ENCODE data around the gene PCLO. TPM values are rescaled to one million over a fixed set of nuclear protein-coding genes. Genes with fewer than 3 reads are reported as not detected.
"Not testable (repeated sequence)": the region's sequence is repeated elsewhere in the genome, so short reads cannot be mapped to it uniquely, and the experiment has no call there.

PCLO gene
- total RNA-seq, 2 donors from 2014 or later: 0.03 TPM; not detected in 1

- Mint-ChIP-seq H3K9me3 (peaks cover 18% of the 10 kb centered on the region), H3K36me3 (ENCODE audit: low read depth) (no peaks in the 10 kb centered on the region), H3K27me3 (no peaks in the 10 kb centered on the region), H3K27ac (no peak overlapping the region), H3K4me1 (no peaks in the 10 kb centered on the region), H3K4me3 (no peak overlapping the region)
- no peak for ATAC-seq (replicated peaks)
These were observed 123.9 kb downstream of the PCLO start for GRCh38 chr7:83038787-83039186.

GRCh38 chr7:83036721-83037380 is 125.8 kb downstream of the PCLO start:
- H3K4me3 Mint-ChIP-seq: no peak overlapping the region
- no peak overlapping the region for H3K27ac Mint-ChIP-seq
- no peak for ATAC-seq (replicated peaks)
- no peaks in the 10 kb centered on the region for H3K4me1 Mint-ChIP-seq
- no peaks in the 10 kb centered on the region for H3K27me3 Mint-ChIP-seq
- peaks cover 31% of the 10 kb centered on the region for H3K9me3 Mint-ChIP-seq
- no peaks in the 10 kb centered on the region for H3K36me3 Mint-ChIP-seq (ENCODE audit: low read depth)

GRCh38 chr7:83036130-83036529 is 126.6 kb downstream of the PCLO start:
- Mint-ChIP-seq H3K9me3 (peaks cover 36% of the 10 kb centered on the region), H3K27me3 (no peaks in the 10 kb centered on the region), H3K4me3 (no peak overlapping the region), H3K27ac (no peak overlapping the region), H3K36me3 (ENCODE audit: low read depth) (no peaks in the 10 kb centered on the region), H3K4me1 (no peaks in the 10 kb centered on the region)
- no peak for ATAC-seq (replicated peaks)

- Mint-ChIP-seq H3K27me3 (no peaks in the 10 kb centered on the region), H3K4me3 (no peak overlapping the region), H3K27ac (no peak overlapping the region), H3K9me3 (peaks cover 23% of the 10 kb centered on the region), H3K36me3 (ENCODE audit: low read depth) (no peaks in the 10 kb centered on the region), H3K4me1 (no peaks in the 10 kb centered on the region)
- ATAC-seq (replicated peaks): no peak
These were observed 130.5 kb downstream of the PCLO start for GRCh38 chr7:83032195-83032594.

DNA sequence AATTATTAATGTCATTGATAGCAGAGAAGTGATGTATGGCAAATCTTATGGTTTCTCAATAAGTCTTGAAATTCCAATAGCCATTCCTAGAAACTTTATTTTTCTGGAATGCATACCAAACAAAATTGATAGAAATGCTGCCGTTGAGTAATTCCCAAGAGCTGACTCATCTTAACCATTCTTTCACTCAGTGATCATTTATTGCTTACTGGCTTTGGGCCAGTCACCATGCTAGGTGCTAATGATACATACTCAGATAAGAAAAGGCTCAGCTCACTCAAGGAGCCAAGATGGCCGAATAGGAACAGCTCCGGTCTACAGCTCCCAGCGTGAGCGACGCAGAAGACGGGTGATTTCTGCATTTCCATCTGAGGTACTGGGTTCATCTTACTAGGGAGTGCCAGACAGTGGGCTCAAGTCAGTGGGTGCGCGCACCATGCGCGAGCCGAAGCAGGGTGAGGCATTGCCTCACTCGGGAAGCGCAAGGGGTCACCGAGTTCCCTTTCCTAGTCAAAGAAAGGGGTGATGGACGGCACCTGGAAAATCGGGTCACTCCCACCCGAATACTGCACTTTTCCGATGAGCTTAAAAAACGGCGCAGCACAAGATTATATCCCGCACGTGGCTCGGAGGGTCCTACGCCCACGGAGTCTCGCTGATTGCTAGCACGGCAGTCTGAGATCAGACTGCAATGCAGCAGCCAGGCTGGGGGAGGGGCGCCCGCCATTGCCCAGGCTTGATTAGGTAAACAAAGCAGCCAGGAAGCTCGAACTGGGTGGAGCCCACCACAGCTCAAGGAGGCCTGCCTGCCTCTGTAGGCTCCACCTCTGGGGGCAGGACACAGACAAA is 138.6 kb downstream of the PCLO start:
- not testable (repeated sequence) for H3K4me1 Mint-ChIP-seq; H3K27me3 Mint-ChIP-seq; ATAC-seq (replicated peaks); H3K4me3 Mint-ChIP-seq; H3K36me3 Mint-ChIP-seq (ENCODE audit: low read depth); H3K27ac Mint-ChIP-seq
- peaks cover 16% of the 10 kb centered on the region for H3K9me3 Mint-ChIP-seq

DNA sequence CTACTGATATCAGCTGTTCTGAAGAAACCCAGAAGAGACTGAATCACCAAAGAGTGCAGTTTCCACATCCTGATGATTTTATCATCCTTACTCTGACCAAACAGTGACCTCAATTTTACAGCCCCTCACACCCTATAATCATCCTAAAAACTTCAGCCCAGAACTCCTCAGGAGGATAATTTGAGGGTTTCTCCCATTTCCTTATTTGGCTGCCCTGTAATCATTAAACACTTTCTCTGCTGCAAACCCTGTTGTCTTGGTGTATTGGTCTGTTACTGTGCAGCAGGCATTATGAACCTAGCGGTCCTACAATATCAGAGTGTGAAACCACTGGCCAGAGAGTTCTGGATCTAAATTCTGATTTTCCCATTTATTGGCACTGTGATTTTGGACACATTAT is 141.7 kb downstream of the PCLO start:
- ATAC-seq (replicated peaks): no peak
- Mint-ChIP-seq H3K4me1 (no peaks in the 10 kb centered on the region), H3K36me3 (ENCODE audit: low read depth) (no peaks in the 10 kb centered on the region), H3K4me3 (no peak overlapping the region), H3K27me3 (no peaks in the 10 kb centered on the region), H3K27ac (no peak overlapping the region), H3K9me3 (peaks cover 20% of the 10 kb centered on the region)

DNA sequence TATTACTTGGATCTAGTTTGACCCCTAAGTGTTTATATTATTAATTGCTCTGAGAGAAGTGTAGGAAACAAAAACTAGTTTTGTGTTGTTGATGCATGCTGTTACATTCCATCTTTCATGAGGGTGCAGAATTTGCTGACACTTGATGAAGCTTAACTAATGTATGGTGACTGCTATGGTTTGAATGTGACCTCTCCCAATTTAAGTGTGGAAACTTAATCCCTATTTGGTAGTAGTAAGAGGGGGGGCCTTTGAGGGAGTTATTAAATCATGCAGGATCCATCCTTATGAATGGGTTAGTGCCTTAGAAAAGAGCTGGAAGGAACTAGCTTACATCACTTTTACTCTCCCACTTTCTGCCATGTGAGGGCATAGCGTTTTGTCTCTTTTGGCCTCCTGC is 142.5 kb downstream of the PCLO start:
- peaks cover 20% of the 10 kb centered on the region for H3K9me3 Mint-ChIP-seq
- no peak overlapping the region for H3K27ac Mint-ChIP-seq
- H3K4me3 Mint-ChIP-seq: no peak overlapping the region
- H3K27me3 Mint-ChIP-seq: no peaks in the 10 kb centered on the region
- no peaks in the 10 kb centered on the region for H3K36me3 Mint-ChIP-seq (ENCODE audit: low read depth)
- no peak for ATAC-seq (replicated peaks)
- H3K4me1 Mint-ChIP-seq: no peaks in the 10 kb centered on the region

- H3K4me3 Mint-ChIP-seq: no peak overlapping the region
- no peak overlapping the region for H3K27ac Mint-ChIP-seq
- peaks cover 15% of the 10 kb centered on the region for H3K9me3 Mint-ChIP-seq
- H3K27me3 Mint-ChIP-seq: no peaks in the 10 kb centered on the region
- H3K4me1 Mint-ChIP-seq: no peaks in the 10 kb centered on the region
- H3K36me3 Mint-ChIP-seq (ENCODE audit: low read depth): no peaks in the 10 kb centered on the region
- no peak for ATAC-seq (replicated peaks)
These were observed 146.8 kb downstream of the PCLO start for GRCh38 chr7:83015916-83016315.

DNA sequence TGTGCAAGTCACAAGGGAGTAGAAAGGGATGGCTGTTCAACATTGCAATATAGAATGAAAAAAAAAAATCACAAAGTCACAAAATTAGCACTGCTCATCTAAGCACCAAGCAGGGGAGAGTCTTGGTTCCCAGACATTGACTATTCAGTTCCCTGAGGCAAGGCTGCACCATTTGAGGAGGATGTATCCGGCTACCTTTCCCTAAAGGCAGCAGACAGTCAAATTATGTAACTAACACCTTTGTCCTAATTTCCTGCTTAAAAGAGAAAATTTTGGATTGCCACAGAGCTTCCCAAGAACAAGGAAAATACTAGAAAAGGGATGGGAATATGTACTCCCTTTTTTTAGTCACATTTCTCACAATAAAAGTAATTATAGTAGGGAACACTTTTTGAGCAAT is 148.1 kb downstream of the PCLO start:
- Mint-ChIP-seq H3K4me3 (no peak overlapping the region), H3K4me1 (no peaks in the 10 kb centered on the region), H3K9me3 (peaks cover 17% of the 10 kb centered on the region), H3K36me3 (ENCODE audit: low read depth) (no peaks in the 10 kb centered on the region), H3K27ac (no peak overlapping the region), H3K27me3 (no peaks in the 10 kb centered on the region)
- ATAC-seq (replicated peaks): no peak

- Mint-ChIP-seq H3K4me3 (no peak overlapping the region), H3K9me3 (peaks cover 14% of the 10 kb centered on the region), H3K27me3 (no peaks in the 10 kb centered on the region), H3K36me3 (ENCODE audit: low read depth) (no peaks in the 10 kb centered on the region), H3K4me1 (no peaks in the 10 kb centered on the region), H3K27ac (no peak overlapping the region)
- ATAC-seq (replicated peaks): no peak
These were observed 150.7 kb downstream of the PCLO start for GRCh38 chr7:83011954-83012353.

- H3K36me3 Mint-ChIP-seq (ENCODE audit: low read depth): no peaks in the 10 kb centered on the region
- ATAC-seq (replicated peaks): no peak
These were observed 157.3 kb downstream of the PCLO start for GRCh38 chr7:83005410-83005809.

GRCh38 chr7:83001362-83002040 is 161.2 kb downstream of the PCLO start:
- no peaks in the 10 kb centered on the region for H3K36me3 Mint-ChIP-seq (ENCODE audit: low read depth)
- no peaks in the 10 kb centered on the region for H3K4me1 Mint-ChIP-seq
- peaks cover 14% of the 10 kb centered on the region for H3K9me3 Mint-ChIP-seq
- no peak overlapping the region for H3K27ac Mint-ChIP-seq
- no peak for ATAC-seq (replicated peaks)
- H3K27me3 Mint-ChIP-seq: no peaks in the 10 kb centered on the region
- no peak overlapping the region for H3K4me3 Mint-ChIP-seq

More at GRCh38 chr7:83005410-83005809, 157.3 kb downstream of the PCLO start:
- H3K4me3 Mint-ChIP-seq: no peak overlapping the region
- no peaks in the 10 kb centered on the region for H3K27me3 Mint-ChIP-seq
- no peaks in the 10 kb centered on the region for H3K4me1 Mint-ChIP-seq
- no peak overlapping the region for H3K27ac Mint-ChIP-seq
- peaks cover 13% of the 10 kb centered on the region for H3K9me3 Mint-ChIP-seq

GRCh38 chr7:82998436-82998835 is 164.2 kb downstream of the PCLO start:
- H3K27ac Mint-ChIP-seq: no peak overlapping the region
- no peak overlapping the region for H3K4me3 Mint-ChIP-seq
- H3K27me3 Mint-ChIP-seq: no peaks in the 10 kb centered on the region
- H3K36me3 Mint-ChIP-seq (ENCODE audit: low read depth): no peaks in the 10 kb centered on the region
- H3K9me3 Mint-ChIP-seq: peaks cover 23% of the 10 kb centered on the region
- H3K4me1 Mint-ChIP-seq: no peaks in the 10 kb centered on the region
- no peak for ATAC-seq (replicated peaks)

DNA sequence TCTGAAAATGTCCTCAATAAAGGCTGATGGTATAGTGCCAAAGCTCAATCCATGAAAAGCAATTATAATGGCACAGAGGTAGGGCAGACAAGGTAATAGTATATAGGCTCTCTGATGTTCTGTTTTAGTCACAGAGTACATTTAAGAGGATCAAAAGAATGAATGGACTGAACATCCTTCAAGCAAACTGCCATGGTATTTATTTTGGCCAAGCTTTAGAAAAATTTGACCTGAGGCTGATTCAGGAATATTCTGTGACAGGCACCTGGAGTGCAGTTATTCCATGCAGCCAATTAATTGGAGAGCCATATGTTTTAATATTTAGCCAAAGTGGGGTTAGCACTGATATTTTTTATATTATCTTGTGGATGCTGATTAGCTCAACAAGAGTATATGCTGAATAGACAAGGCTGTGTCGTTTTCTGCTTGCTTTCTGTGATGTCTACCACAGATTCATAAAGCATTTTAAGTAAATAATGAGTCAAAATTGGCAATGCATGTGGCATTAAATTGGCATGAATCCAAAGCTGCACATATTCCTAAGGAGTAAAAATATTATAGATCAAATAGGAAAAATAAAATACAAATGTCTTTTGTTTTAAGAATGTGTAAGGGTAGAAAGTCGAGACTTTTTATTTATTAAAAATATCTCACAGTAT is 177.4 kb downstream of the PCLO start:
- no peak overlapping the region for H3K4me3 Mint-ChIP-seq
- no peak overlapping the region for H3K27ac Mint-ChIP-seq
- no peaks in the 10 kb centered on the region for H3K27me3 Mint-ChIP-seq
- H3K36me3 Mint-ChIP-seq (ENCODE audit: low read depth): no peaks in the 10 kb centered on the region
- no peak for ATAC-seq (replicated peaks)
- H3K4me1 Mint-ChIP-seq: no peaks in the 10 kb centered on the region
- peaks cover 7% of the 10 kb centered on the region for H3K9me3 Mint-ChIP-seq

Data from activated T-helper 17 cell treated with anti-CD3 and anti-CD28 coated beads, Interleukin-2, amount 50 U/mL, for 72 hours (primary cell).